HepG2 (cell line): ENCODE results near the gene UBASH3A. TPM values are rescaled to one million over a fixed set of nuclear protein-coding genes. Genes with fewer than 3 reads are reported as not detected.

Experiments
- JARID2 ChIP-seq: sonication (generic); formaldehyde crosslinking; IDR thresholded peaks from 2 replicates; pipeline ENCODE4 v1.8.1; 2023; ENCODE audit warnings: missing genetic modification reagents, inconsistent platforms; ENCODE audit not compliant: insufficient replicate concordance
- MAF1 ChIP-seq: sonication (generic); formaldehyde crosslinking; IDR thresholded peaks from 2 replicates; pipeline ENCODE4 v1.5.0; 2020; ENCODE audit warnings: missing genetic modification reagents, borderline replicate concordance
- MAFF ChIP-seq: IDR thresholded peaks from 2 replicates; pipeline ENCODE4 v1.6.1; 2011; ENCODE audit warnings: low read depth, low read length, improper control_type of control experiment
- SETDB1 ChIP-seq: sonication (generic); formaldehyde crosslinking; IDR thresholded peaks from 2 replicates; pipeline ENCODE4 v1.5.1; 2020; ENCODE audit warnings: missing genetic modification reagents, mild to moderate bottlenecking, borderline replicate concordance
- SIN3A ChIP-seq: IDR thresholded peaks from 2 replicates; pipeline ENCODE4 v1.6.1; 2011; ENCODE audit warnings: low read depth, mild to moderate bottlenecking, control low read depth, low read length, borderline replicate concordance
- ZNF207 ChIP-seq: fragments of 450-650 bp; IDR thresholded peaks from 2 replicates; pipeline ENCODE4 v1.6.1; 2016; ENCODE audit warnings: antibody characterized with exemption, borderline replicate concordance
- ZNF616 ChIP-seq: sonication (generic); formaldehyde crosslinking; IDR thresholded peaks from 2 replicates; pipeline ENCODE4 v1.5.0; 2020; ENCODE audit warnings: low read depth, mild to moderate bottlenecking, missing genetic modification reagents
- ZNF775 ChIP-seq: sonication (generic); formaldehyde crosslinking; IDR thresholded peaks from 2 replicates; pipeline ENCODE4 v1.4.0; 2020; ENCODE audit warnings: missing genetic modification reagents, mild to moderate bottlenecking, moderate library complexity, borderline replicate concordance
- polyA plus RNA-seq, 8 experiments: library from polyadenylated mRNA; depleted of rRNA in 3 of 8; stranded (reverse) in 7 of 8; unstranded in 1 of 8; fragments of >200 nt; fragmentation: Illumina TruSeq in 4 of 8; extraction: Trizol in 4 of 8; gene quantifications; 2 replicates each; pipeline versions ENCODE4 v1.2.1 to v1.2.3, GENCODE V29; 2011 to 2016; ENCODE audit warnings: low read depth in 4 of 8, missing spikeins in 1 of 8, mixed read lengths in 1 of 8; ENCODE audit not compliant: insufficient read depth in 1 of 8
- total RNA-seq, 5 experiments: library from RNA; depleted of rRNA; stranded (reverse); fragments of >200 nt; fragmentation: Illumina TruSeq; extraction: Trizol; gene quantifications; 2 replicates each; pipeline ENCODE4 v1.2.3, GENCODE V29; 2016; ENCODE audit warnings: low read depth in 1 of 5
- TF ChIP-seq, protein P1 (sequence below): sonication (generic); formaldehyde crosslinking; IDR thresholded peaks from 2 replicates; pipeline ENCODE4 v1.9.0; 2021; ENCODE audit warnings: missing genetic modification reagents, borderline replicate concordance
- TF ChIP-seq, protein P2 (sequence below): sonication (generic); formaldehyde crosslinking; conservative IDR thresholded peaks from 2 replicates; pipeline ENCODE4 v1.4.0; 2020; ENCODE audit warnings: missing genetic modification reagents
- TF ChIP-seq, protein P3 (sequence below): sonication (generic); formaldehyde crosslinking; IDR thresholded peaks from 2 replicates; pipeline ENCODE4 v1.5.0; 2020; ENCODE audit warnings: missing genetic modification reagents
- TF ChIP-seq, protein P4 (sequence below): sonication (generic); formaldehyde crosslinking; IDR thresholded peaks from 2 replicates; pipeline ENCODE4 v1.5.1; 2020; ENCODE audit warnings: missing genetic modification reagents, mild to moderate bottlenecking, borderline replicate concordance
- TF ChIP-seq, protein P5 (sequence below): sonication (generic); formaldehyde crosslinking; IDR thresholded peaks from 2 replicates; pipeline ENCODE4 v1.4.0; 2020; ENCODE audit warnings: mild to moderate bottlenecking, missing genetic modification reagents

The UBASH3A gene
- total and polyA plus RNA-seq, 2 of the 13 experiments (the other 11 are each of a cell fraction or from before 2014, with no cell fraction given) = not detected

DNA sequence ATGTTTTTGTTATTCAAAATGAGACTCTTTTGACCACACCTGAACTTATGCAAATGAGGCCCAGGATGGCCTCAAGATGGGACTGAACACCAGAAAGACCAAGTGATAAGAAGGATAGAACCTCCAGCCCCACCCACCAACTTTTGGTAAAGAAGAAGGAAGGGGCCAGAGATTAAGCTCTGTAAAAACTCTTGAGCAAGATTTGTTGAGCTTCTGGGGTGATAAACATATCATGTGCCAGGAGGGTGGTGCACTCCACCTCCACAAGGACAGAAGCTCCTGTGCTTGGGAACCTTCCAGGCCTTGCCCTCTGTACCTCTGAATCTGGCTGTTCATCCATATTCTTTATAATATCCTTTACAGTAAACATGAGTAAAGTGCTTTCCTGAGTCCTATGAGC is 87.0 kb downstream of the UBASH3A start (continued):
- TF ChIP-seq, protein P1, sequence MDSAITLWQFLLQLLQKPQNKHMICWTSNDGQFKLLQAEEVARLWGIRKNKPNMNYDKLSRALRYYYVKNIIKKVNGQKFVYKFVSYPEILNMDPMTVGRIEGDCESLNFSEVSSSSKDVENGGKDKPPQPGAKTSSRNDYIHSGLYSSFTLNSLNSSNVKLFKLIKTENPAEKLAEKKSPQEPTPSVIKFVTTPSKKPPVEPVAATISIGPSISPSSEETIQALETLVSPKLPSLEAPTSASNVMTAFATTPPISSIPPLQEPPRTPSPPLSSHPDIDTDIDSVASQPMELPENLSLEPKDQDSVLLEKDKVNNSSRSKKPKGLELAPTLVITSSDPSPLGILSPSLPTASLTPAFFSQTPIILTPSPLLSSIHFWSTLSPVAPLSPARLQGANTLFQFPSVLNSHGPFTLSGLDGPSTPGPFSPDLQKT (CRISPR knock-in tag) = no peak
- no peak for TF ChIP-seq ZNF207
- no peak for TF ChIP-seq JARID2 (CRISPR knock-in tag)
- TF ChIP-seq, protein P2, sequence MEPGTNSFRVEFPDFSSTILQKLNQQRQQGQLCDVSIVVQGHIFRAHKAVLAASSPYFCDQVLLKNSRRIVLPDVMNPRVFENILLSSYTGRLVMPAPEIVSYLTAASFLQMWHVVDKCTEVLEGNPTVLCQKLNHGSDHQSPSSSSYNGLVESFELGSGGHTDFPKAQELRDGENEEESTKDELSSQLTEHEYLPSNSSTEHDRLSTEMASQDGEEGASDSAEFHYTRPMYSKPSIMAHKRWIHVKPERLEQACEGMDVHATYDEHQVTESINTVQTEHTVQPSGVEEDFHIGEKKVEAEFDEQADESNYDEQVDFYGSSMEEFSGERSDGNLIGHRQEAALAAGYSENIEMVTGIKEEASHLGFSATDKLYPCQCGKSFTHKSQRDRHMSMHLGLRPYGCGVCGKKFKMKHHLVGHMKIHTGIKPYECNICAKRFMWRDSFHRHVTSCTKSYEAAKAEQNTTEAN (CRISPR knock-in tag) = no peak
- TF ChIP-seq, protein P3, sequence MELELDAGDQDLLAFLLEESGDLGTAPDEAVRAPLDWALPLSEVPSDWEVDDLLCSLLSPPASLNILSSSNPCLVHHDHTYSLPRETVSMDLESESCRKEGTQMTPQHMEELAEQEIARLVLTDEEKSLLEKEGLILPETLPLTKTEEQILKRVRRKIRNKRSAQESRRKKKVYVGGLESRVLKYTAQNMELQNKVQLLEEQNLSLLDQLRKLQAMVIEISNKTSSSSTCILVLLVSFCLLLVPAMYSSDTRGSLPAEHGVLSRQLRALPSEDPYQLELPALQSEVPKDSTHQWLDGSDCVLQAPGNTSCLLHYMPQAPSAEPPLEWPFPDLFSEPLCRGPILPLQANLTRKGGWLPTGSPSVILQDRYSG = no peak
- TF ChIP-seq SETDB1 (CRISPR knock-in tag) = no peak
- TF ChIP-seq MAFF = no peak
- TF ChIP-seq, protein P4, sequence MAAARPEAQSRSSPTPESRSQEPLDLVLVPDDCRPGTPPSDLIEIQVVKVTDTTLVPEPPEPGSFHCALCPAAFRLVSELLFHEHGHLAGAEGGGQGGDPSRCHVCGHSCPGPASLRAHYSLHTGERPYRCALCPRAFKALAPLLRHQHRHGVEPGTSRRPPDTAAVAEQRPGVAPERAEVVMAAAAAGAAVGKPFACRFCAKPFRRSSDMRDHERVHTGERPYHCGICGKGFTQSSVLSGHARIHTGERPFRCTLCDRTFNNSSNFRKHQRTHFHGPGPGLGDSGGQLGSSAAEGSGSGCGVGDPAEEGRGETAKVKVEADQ (CRISPR knock-in tag) = no peak
- no peak for TF ChIP-seq ZNF775
- TF ChIP-seq SIN3A = no peak
- TF ChIP-seq, protein P5, sequence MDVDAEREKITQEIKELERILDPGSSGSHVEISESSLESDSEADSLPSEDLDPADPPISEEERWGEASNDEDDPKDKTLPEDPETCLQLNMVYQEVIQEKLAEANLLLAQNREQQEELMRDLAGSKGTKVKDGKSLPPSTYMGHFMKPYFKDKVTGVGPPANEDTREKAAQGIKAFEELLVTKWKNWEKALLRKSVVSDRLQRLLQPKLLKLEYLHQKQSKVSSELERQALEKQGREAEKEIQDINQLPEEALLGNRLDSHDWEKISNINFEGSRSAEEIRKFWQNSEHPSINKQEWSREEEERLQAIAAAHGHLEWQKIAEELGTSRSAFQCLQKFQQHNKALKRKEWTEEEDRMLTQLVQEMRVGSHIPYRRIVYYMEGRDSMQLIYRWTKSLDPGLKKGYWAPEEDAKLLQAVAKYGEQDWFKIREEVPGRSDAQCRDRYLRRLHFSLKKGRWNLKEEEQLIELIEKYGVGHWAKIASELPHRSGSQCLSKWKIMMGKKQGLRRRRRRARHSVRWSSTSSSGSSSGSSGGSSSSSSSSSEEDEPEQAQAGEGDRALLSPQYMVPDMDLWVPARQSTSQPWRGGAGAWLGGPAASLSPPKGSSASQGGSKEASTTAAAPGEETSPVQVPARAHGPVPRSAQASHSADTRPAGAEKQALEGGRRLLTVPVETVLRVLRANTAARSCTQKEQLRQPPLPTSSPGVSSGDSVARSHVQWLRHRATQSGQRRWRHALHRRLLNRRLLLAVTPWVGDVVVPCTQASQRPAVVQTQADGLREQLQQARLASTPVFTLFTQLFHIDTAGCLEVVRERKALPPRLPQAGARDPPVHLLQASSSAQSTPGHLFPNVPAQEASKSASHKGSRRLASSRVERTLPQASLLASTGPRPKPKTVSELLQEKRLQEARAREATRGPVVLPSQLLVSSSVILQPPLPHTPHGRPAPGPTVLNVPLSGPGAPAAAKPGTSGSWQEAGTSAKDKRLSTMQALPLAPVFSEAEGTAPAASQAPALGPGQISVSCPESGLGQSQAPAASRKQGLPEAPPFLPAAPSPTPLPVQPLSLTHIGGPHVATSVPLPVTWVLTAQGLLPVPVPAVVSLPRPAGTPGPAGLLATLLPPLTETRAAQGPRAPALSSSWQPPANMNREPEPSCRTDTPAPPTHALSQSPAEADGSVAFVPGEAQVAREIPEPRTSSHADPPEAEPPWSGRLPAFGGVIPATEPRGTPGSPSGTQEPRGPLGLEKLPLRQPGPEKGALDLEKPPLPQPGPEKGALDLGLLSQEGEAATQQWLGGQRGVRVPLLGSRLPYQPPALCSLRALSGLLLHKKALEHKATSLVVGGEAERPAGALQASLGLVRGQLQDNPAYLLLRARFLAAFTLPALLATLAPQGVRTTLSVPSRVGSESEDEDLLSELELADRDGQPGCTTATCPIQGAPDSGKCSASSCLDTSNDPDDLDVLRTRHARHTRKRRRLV (CRISPR knock-in tag) = no peak
- TF ChIP-seq ZNF616 = no peak
- TF ChIP-seq MAF1 (CRISPR knock-in tag) = no peak
- TF ChIP-seq, all 625 proteins: peak for 0
